Gastrocnemius medialis (tissue), 4 donors: Measurements from ENCODE around the gene PAQR8. TPM values are rescaled to one million over a fixed set of nuclear protein-coding genes. Genes with fewer than 3 reads are reported as not detected.

Experiments
- ATAC-seq, 2 donors: fragments of 150-250 bp; one replicate each; pipeline ENCODE4 v1.9.1; 2016
- DNase-seq, 2 donors: peaks; one replicate each; pipeline ENCODE4 v3.0.0-alpha.2; 2019
- H3K27ac ChIP-seq, 4 donors: fragments of 200-600 bp; sonication (generic); 1 replicate in 1 of 4; 2 replicates in 3 of 4; pipeline ENCODE4 v1.5.1; 2016 to 2018; ENCODE audit warnings: mild to moderate bottlenecking in 2 of 4, moderate library complexity in 1 of 4
- H3K27me3 ChIP-seq, 3 donors: fragments of 200-600 bp; sonication (generic) in 2 of 3; 1 replicate in 1 of 3; 2 replicates in 2 of 3; pipeline versions ENCODE4 v1.5.1 to v1.6.0; 2016 to 2019; ENCODE audit warnings: mild to moderate bottlenecking in 1 of 3, moderate library complexity in 1 of 3
- H3K36me3 ChIP-seq, 2 donors: fragments of 200-600 bp; sonication (generic) in 1 of 2; one replicate each; pipeline ENCODE4 v1.5.1; 2017 to 2018
- H3K4me1 ChIP-seq, 2 donors: fragments of 200-600 bp; sonication (generic) in 1 of 2; one replicate each; pipeline ENCODE4 v1.5.1; 2016 to 2017; ENCODE audit warnings: mild to moderate bottlenecking in 2 of 2
- H3K4me3 ChIP-seq, 4 donors: fragments of 200-600 bp; sonication (generic) in 3 of 4; 1 replicate in 1 of 4; 2 replicates in 3 of 4; pipeline ENCODE4 v1.5.1; 2016 to 2019; ENCODE audit warnings: mild to moderate bottlenecking in 2 of 4
- H3K9me3 ChIP-seq, 3 donors: fragments of 200-600 bp; sonication (generic) in 2 of 3; 1 replicate in 1 of 3; 2 replicates in 2 of 3; pipeline ENCODE4 v1.5.1; 2016 to 2019
- CTCF ChIP-seq, 5 experiments: fragments of 450-650 bp in 3 of 5; fragments of 200-600 bp in 2 of 5; sonication (generic) in 2 of 5; IDR thresholded peaks in 4 of 5; conservative IDR thresholded peaks in 1 of 5; 1 replicate in 4 of 5; 2 replicates in 1 of 5; pipeline ENCODE4 v1.5.1; 2016 to 2019; ENCODE audit warnings: antibody characterized with exemption in 5 of 5, mild to moderate bottlenecking in 3 of 5, moderate library complexity in 3 of 5
- POLR2A ChIP-seq, 2 donors: fragments of 450-650 bp; IDR thresholded peaks; one replicate each; pipeline ENCODE4 v1.6.1; 2017; ENCODE audit warnings: antibody characterized with exemption in 2 of 2, mild to moderate bottlenecking in 2 of 2, moderate library complexity in 2 of 2
- in situ Hi-C, 4 donors: fragments of 200-750 bp; cut with MboI; loops; one replicate each; pipeline versions ENCODE4 v1.15.0 to v1.8.0; 2017; ENCODE audit warnings: low sequenced_read_pairs in 4 of 4
- intact Hi-C: fragments of 100-400 bp; cut with DNase I; formaldehyde crosslinking; loops from one replicate; pipeline ENCODE4 v1.15.1; 2023; ENCODE audit warnings: low total_unique reads
- total RNA-seq, 4 donors: library from RNA; depleted of rRNA; stranded (reverse); fragments of >200 nt; gene quantifications; one replicate each; pipeline versions ENCODE4 v1.1.0 to v1.2.3, GENCODE V29; 2016

The PAQR8 gene
- total RNA-seq, 4 donors from 2014 or later, result 0.39 to 1.1 (median 0.72) TPM

GRCh38 chr6:52416629-52417151 lies 54.7 kb downstream of the PAQR8 start:
- in situ Hi-C loops, result loop anchor here (5.0 to 25.0 kb wide), 7 partner anchors 78 to 571 kb away; partner anchors contain the start of genes GSTA4 (in 2 of the 4) and MCM3 (in 1 of the 4)
- no peak overlapping the region for H3K4me3 ChIP-seq
- intact Hi-C loops, result loop anchor here (1.0 kb wide), 3 partner anchors 83 to 247 kb away; no protein-coding TSS in a partner anchor
- peak; percentile 81 to 90 (median 83) for TF ChIP-seq CTCF (IDR thresholded peaks at IDR 0.05 in 4 of 5, conservative IDR thresholded peaks at IDR 0.05 in 1 of 5)
- TF ChIP-seq POLR2A (IDR thresholded peaks at IDR 0.05), result no peak
- H3K36me3 ChIP-seq, result no peaks in the 10 kb centered on the region
- DNase-seq (no peak), ATAC-seq (peak; percentile 23 to 31)
- no peaks in the 10 kb centered on the region for H3K9me3 ChIP-seq
- no peak overlapping the region for H3K27ac ChIP-seq
- peaks cover 9 to 13% of the 10 kb centered on the region in 2 donors for H3K4me1 ChIP-seq
- no peaks in the 10 kb centered on the region for H3K27me3 ChIP-seq

- in situ Hi-C loops (loop anchor here (5.0 to 25.0 kb wide), 7 partner anchors 77 to 570 kb away; partner anchors contain the start of genes GSTA4 (in 2 of the 4) and MCM3 (in 1 of the 4)), intact Hi-C loops (no loop called here)
- DNase-seq (no peak), ATAC-seq (no peak)
- H3K4me3 ChIP-seq, result no peak overlapping the region
- H3K9me3 ChIP-seq, result no peaks in the 10 kb centered on the region
- peaks cover 9 to 13% of the 10 kb centered on the region in 2 donors for H3K4me1 ChIP-seq
- no peaks in the 10 kb centered on the region for H3K27me3 ChIP-seq
- TF ChIP-seq POLR2A (IDR thresholded peaks at IDR 0.05) (no peak), CTCF (IDR thresholded peaks at IDR 0.05 in 4 of 5, conservative IDR thresholded peaks at IDR 0.05 in 1 of 5) (no peak)
- peak overlapping the region in 1 of 4 donors; percentile 20 for H3K27ac ChIP-seq
- no peaks in the 10 kb centered on the region for H3K36me3 ChIP-seq
Observed at GRCh38 chr6:52417675-52418111, 55.7 kb downstream of the PAQR8 start.

GRCh38 chr6:52418606-52419005 lies 56.7 kb downstream of the PAQR8 start:
- TF ChIP-seq POLR2A (IDR thresholded peaks at IDR 0.05) (no peak), CTCF (IDR thresholded peaks at IDR 0.05 in 4 of 5, conservative IDR thresholded peaks at IDR 0.05 in 1 of 5) (no peak)
- intact Hi-C loops, result no loop called here
- peaks cover 9 to 13% of the 10 kb centered on the region in 2 donors for H3K4me1 ChIP-seq

GRCh38 chr6:52419809-52420667 lies 58.1 kb downstream of the PAQR8 start, which contains the start of gene EFHC1:
Gene EFHC1, plus strand, starts transcription at chr6:52420342. Its CDS starts 69 bp downstream, at chr6:52420411.
- intact Hi-C loops, result loop anchor here (1.0 to 10.0 kb wide), 4 partner anchors 79 to 575 kb away; partner anchors contain the start of genes GSTA4, MCM3 and TRAM2
- ATAC-seq, result peak; percentile 94 to 96
- peak within 1 kb of the TSS; percentile 77 to 84 (median 82) for H3K27ac ChIP-seq
- peak within 1 kb of the TSS; percentile 70 to 91 (median 85) for H3K4me3 ChIP-seq
- H3K27me3 ChIP-seq, result no peaks in the 10 kb centered on the region
- H3K36me3 ChIP-seq, result no peaks in the 10 kb centered on the region
- peak; percentile 93 to 96 for DNase-seq
- no peaks in the 10 kb centered on the region for H3K9me3 ChIP-seq
- peaks cover 9 to 13% of the 10 kb centered on the region in 2 donors for H3K4me1 ChIP-seq
- in situ Hi-C loops, result loop anchor here (5.0 to 25.0 kb wide), 8 partner anchors 75 to 567 kb away; partner anchors contain the start of genes GSTA4 (in 2 of the 4) and MCM3 (in 1 of the 4)
- peak; percentile 50 to 64 for TF ChIP-seq POLR2A (IDR thresholded peaks at IDR 0.05)
- TF ChIP-seq CTCF (IDR thresholded peaks at IDR 0.05 in 4 of 5, conservative IDR thresholded peaks at IDR 0.05 in 1 of 5), result no peak

More at GRCh38 chr6:52418606-52419005, 56.7 kb downstream of the PAQR8 start:
- no peak for DNase-seq
- no peak overlapping the region for H3K27ac ChIP-seq
- in situ Hi-C loops, result loop anchor here (5.0 to 25.0 kb wide), 7 partner anchors 76 to 569 kb away; partner anchors contain the start of genes GSTA4 (in 2 of the 4) and MCM3 (in 1 of the 4)
- H3K9me3 ChIP-seq, result no peaks in the 10 kb centered on the region
- no peak overlapping the region for H3K4me3 ChIP-seq
- ATAC-seq, result no peak
- H3K36me3 ChIP-seq, result no peaks in the 10 kb centered on the region
- no peaks in the 10 kb centered on the region for H3K27me3 ChIP-seq
